Subcutaneous abdominal adipose tissue (tissue), 5 donors: ENCODE measurements around the gene STAB1.

Experiments
- H3K27ac ChIP-seq: one replicate; pipeline ENCODE4 v1.7.0; 2013; ENCODE audit warnings: low read depth, mild to moderate bottlenecking, inconsistent platforms, low read length, moderate library complexity
- H3K27me3 ChIP-seq, 5 donors: one replicate each; pipeline ENCODE4 v1.7.0; 2013; ENCODE audit warnings: low read length in 5 of 5, inconsistent platforms in 1 of 5; ENCODE audit not compliant: control insufficient read depth in 5 of 5, insufficient read depth in 4 of 5
- H3K36me3 ChIP-seq, 5 donors: one replicate each; pipeline ENCODE4 v1.7.0; 2013; ENCODE audit warnings: low read length in 5 of 5; ENCODE audit not compliant: control insufficient read depth in 5 of 5, insufficient read depth in 5 of 5
- H3K4me1 ChIP-seq, 5 donors: one replicate each; pipeline ENCODE4 v1.7.0; 2013; ENCODE audit warnings: low read length in 5 of 5, mild to moderate bottlenecking in 3 of 5, moderate library complexity in 1 of 5; ENCODE audit not compliant: control insufficient read depth in 5 of 5, insufficient read depth in 5 of 5
- H3K4me3 ChIP-seq, 5 donors: one replicate each; pipeline ENCODE4 v1.7.0; 2013; ENCODE audit warnings: low read length in 5 of 5, low read depth in 1 of 5
- H3K9ac ChIP-seq, 5 donors: one replicate each; pipeline ENCODE4 v1.7.0; 2013; ENCODE audit warnings: low read length in 5 of 5, mild to moderate bottlenecking in 4 of 5, moderate library complexity in 3 of 5
- H3K9me3 ChIP-seq, 5 donors: one replicate each; pipeline ENCODE4 v1.7.0; 2013; ENCODE audit warnings: low read length in 5 of 5; ENCODE audit not compliant: control insufficient read depth in 5 of 5
- donor health status: healthy.
- donor health status: healthy.
- donor health status: healthy.
- donor health status: healthy.
- donor health status: healthy.

STAB1 gene

GRCh38 chr3:52458770-52459545, 36.2 kb upstream of the STAB1 start:
- Histone ChIP-seq H3K9ac (no peak overlapping the region), H3K27ac (no peak overlapping the region)

GRCh38 chr3:52461874-52462273, 33.3 kb upstream of the STAB1 start:
- H3K9me3 ChIP-seq = no peaks in the 10 kb centered on the region
- H3K4me3 ChIP-seq = no peak overlapping the region
- H3K4me1 ChIP-seq = peaks cover 0 to 20% (median 10%) of the 10 kb centered on the region in 5 donors
- no peaks in the 10 kb centered on the region for H3K27me3 ChIP-seq
- H3K9ac ChIP-seq = no peak overlapping the region
- H3K36me3 ChIP-seq = peaks cover 11 to 52% (median 37%) of the 10 kb centered on the region in 5 donors
- peak overlapping the region; percentile 23 for H3K27ac ChIP-seq

More at GRCh38 chr3:52458770-52459545, 36.2 kb upstream of the STAB1 start:
- Histone ChIP-seq H3K9me3 (no peaks in the 10 kb centered on the region), H3K4me1 (peaks cover 3 to 38% (median 25%) of the 10 kb centered on the region in 5 donors), H3K36me3 (peaks cover 11 to 41% (median 32%) of the 10 kb centered on the region in 5 donors), H3K4me3 (no peak overlapping the region), H3K27me3 (no peaks in the 10 kb centered on the region)

- H3K27ac ChIP-seq = no peak overlapping the region
- H3K27me3 ChIP-seq = no peaks in the 10 kb centered on the region
- peaks cover 0 to 26% (median 11%) of the 10 kb centered on the region in 5 donors for H3K4me1 ChIP-seq
- no peak overlapping the region for H3K4me3 ChIP-seq
- peaks cover 6 to 41% (median 34%) of the 10 kb centered on the region in 5 donors for H3K36me3 ChIP-seq
- no peak overlapping the region for H3K9ac ChIP-seq
- H3K9me3 ChIP-seq = no peaks in the 10 kb centered on the region
Measured at GRCh38 chr3:52463416-52463815, 31.7 kb upstream of the STAB1 start.

GRCh38 chr3:52468336-52468735, 26.8 kb upstream of the STAB1 start:
- peak overlapping the region; percentile 49 for H3K27ac ChIP-seq
- no peak overlapping the region for H3K4me3 ChIP-seq
- H3K9me3 ChIP-seq = no peaks in the 10 kb centered on the region
- peaks cover 6 to 49% (median 33%) of the 10 kb centered on the region in 5 donors for H3K4me1 ChIP-seq
- peak overlapping the region in 4 of 5 donors; percentile 3 to 30 (median 22) for H3K9ac ChIP-seq
- no peaks in the 10 kb centered on the region for H3K27me3 ChIP-seq
- H3K36me3 ChIP-seq = peaks cover under 1 to 43% (median 24%) of the 10 kb centered on the region in 5 donors

GRCh38 chr3:52469001-52469400, 26.1 kb upstream of the STAB1 start:
- Histone ChIP-seq H3K27me3 (no peaks in the 10 kb centered on the region), H3K4me1 (peaks cover 6 to 49% (median 35%) of the 10 kb centered on the region in 5 donors), H3K4me3 (no peak overlapping the region), H3K27ac (peak overlapping the region; percentile 49), H3K36me3 (peaks cover 0 to 49% (median 30%) of the 10 kb centered on the region in 5 donors), H3K9me3 (no peaks in the 10 kb centered on the region), H3K9ac (no peak overlapping the region)

- H3K27ac ChIP-seq = no peak overlapping the region
- H3K36me3 ChIP-seq = peaks cover 0 to 58% (median 42%) of the 10 kb centered on the region in 5 donors
- H3K4me1 ChIP-seq = peaks cover 6 to 56% (median 42%) of the 10 kb centered on the region in 5 donors
- no peaks in the 10 kb centered on the region for H3K27me3 ChIP-seq
- H3K9me3 ChIP-seq = no peaks in the 10 kb centered on the region
- H3K4me3 ChIP-seq = no peak overlapping the region
- no peak overlapping the region for H3K9ac ChIP-seq
Measured at GRCh38 chr3:52470920-52471319, 24.2 kb upstream of the STAB1 start.

GRCh38 chr3:52471371-52472238, 23.5 kb upstream of the STAB1 start:
- Histone ChIP-seq H3K27ac (no peak overlapping the region), H3K4me3 (no peak overlapping the region), H3K9me3 (no peaks in the 10 kb centered on the region), H3K9ac (no peak overlapping the region), H3K36me3 (peaks cover 0 to 63% (median 47%) of the 10 kb centered on the region in 5 donors), H3K4me1 (peaks cover 6 to 61% (median 47%) of the 10 kb centered on the region in 5 donors), H3K27me3 (no peaks in the 10 kb centered on the region)

- Histone ChIP-seq H3K9me3 (no peaks in the 10 kb centered on the region), H3K9ac (no peak overlapping the region), H3K27ac (no peak overlapping the region), H3K4me1 (peaks cover 6 to 62% (median 47%) of the 10 kb centered on the region in 5 donors), H3K27me3 (no peaks in the 10 kb centered on the region), H3K36me3 (peaks cover 0 to 67% (median 53%) of the 10 kb centered on the region in 5 donors), H3K4me3 (no peak overlapping the region)
Measured at GRCh38 chr3:52472239-52473000, 22.7 kb upstream of the STAB1 start.

GRCh38 chr3:52473026-52473425, 22.1 kb upstream of the STAB1 start:
- Histone ChIP-seq H3K27ac (no peak overlapping the region), H3K27me3 (no peaks in the 10 kb centered on the region), H3K4me3 (no peak overlapping the region), H3K4me1 (peaks cover 6 to 60% (median 46%) of the 10 kb centered on the region in 5 donors), H3K9me3 (no peaks in the 10 kb centered on the region), H3K9ac (peak overlapping the region in 1 of 5 donors; percentile 21), H3K36me3 (peaks cover 0 to 73% (median 59%) of the 10 kb centered on the region in 5 donors)
